Measurements from ENCODE around the gene CCDC92B.

Gene CCDC92B

GRCh38 chr17:2777242-2777867 is 27.9 kb upstream of the CCDC92B start:
- no peak for FAIRE-seq

DNA sequence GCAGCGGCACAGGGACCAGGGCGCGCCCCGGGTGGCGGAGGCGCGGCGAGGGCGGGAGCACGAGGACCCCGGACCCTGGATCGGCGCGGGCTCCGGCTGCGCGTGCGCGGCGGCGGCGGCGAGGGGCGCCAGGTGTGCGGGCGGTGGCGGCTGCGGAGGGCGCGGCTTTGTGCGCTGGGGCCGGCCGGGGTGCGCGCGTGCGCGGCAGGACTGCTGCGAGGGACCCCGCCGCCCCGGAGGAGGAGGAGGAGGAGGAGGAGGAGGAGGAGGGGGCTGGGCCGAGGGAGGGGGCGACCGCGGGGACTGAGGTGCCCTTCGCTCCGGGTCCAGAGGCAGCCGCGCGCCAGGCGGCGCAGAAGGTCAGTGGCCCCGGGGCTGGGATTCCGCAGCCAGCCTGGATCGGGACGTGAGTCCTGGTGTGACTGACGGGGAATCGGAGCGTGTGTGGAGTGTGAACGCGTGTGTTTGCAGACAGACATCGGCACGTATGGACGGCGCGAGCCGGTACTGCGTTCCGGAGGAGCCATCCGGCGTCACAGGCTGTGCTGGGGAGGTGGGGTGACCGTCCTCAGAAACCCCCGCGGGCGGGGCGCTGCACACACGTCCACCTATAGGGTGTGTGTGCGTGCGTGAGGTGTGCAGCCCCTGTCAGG is 27.3 kb upstream of the CCDC92B start:
- no peak for FAIRE-seq

- FAIRE-seq, result no peak
These were observed 25.8 kb upstream of the CCDC92B start for GRCh38 chr17:2775206-2775605.

DNA sequence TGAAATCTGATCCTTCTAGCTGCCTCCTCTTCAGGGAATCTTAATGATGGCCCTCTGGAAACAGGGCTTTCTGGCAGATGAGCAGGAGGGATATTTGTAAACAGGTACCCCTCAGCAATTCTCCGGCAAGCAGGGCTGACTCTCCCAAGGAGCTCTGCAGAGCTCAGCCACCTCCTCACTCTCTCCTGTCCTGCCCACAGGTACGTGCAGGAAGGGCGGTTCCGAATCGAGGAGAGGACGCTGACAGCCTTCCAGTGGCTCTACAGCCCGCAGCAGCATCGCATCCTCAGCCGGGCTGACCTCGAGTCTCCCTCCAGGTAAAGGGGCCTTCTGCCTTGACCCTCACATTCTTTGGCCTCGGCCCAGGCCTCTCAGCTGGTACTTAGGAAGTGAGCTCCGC is 20.7 kb upstream of the CCDC92B start:
- no peak for FAIRE-seq

DNA sequence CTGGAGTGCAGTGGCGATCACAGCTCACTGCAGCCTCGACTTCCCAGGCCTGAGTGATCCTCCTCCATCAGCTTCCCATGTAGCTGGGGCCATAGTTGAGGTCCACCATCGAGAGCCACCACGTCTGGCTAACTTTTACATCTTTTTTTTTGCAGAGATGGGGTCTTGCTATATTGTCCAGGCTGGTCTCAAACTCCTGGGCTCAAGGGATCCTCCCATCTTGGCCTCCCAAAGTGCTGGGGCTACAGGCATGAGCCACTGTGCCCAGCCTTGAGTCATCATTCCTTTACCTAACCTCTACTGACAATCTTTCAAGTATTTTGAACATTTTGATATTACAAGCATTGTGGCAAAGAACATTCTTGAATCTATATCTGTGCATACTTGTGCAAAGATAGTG is 9.4 kb upstream of the CCDC92B start:
- FAIRE-seq, result no peak

- FAIRE-seq, result no peak
These were observed 6.7 kb upstream of the CCDC92B start for GRCh38 chr17:2755891-2756724.

GRCh38 chr17:2751491-2751890 is 2.0 kb upstream of the CCDC92B start:
- FAIRE-seq, result no peak

GRCh38 chr17:2750721-2751120 is 1.3 kb upstream of the CCDC92B start:
- FAIRE-seq, result no peak

- FAIRE-seq, result no peak
These were observed 331 bp upstream of the CCDC92B start for GRCh38 chr17:2749784-2750181.

DNA sequence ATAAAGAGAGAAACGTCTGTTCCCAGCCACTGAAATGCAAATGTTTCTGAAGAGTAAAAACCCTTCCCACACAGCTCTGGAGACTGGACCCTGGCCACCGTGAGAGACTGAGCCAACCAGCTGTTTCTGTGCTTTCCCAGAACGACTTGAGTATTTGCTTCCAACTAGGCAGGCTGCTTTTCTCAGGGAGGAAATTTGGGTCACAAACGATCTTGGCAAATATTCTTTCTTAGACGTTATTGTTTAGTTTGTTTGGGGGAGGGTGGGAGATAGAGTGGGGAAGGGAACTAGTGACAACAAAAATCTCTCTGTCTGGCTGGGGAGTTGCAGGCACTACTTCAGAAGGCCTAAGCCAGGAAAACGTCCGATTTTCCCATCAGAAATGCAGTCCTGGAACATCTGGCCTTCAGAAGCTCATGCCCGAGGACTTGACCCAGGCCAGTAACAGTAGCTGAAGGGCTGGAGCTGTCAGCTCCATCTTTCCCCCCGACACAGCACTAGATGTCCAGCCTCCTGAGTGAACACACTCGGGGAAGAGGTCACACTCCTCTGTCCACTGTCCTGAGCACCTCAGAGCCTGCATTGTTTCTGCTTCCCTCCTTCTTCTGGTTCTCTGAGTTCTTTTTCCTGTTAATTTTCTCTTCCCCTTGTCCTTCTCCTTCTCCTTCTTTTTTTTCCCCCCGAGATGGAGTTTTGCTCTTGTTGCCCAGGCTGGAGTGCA is 4.0 kb downstream of the CCDC92B start:
- no peak for FAIRE-seq

GRCh38 chr17:2737693-2738092 is 11.8 kb downstream of the CCDC92B start:
- FAIRE-seq, result no peak

DNA sequence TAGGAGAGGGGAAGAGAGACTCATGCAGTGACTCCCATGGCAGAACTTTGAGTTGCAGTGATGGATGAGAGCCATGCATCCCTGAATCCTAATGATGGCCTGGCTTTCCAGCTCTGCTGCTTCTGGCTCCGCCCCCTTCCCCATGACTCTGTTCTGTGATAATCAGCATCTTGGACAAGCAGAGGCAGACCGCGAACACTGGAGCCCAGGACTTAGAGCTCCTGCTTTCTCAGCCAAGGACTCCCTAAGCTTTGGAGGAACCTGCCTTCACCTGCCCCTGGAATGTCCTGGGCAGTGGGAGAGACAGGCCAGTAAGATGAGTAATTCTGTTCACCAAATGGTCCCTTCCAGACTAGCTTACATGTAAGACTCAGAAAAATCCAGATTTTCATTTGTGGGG is 12.5 kb downstream of the CCDC92B start:
- FAIRE-seq, result no peak

GRCh38 chr17:2735896-2736295 is 13.6 kb downstream of the CCDC92B start:
- no peak for FAIRE-seq

GRCh38 chr17:2734939-2735338 is 14.5 kb downstream of the CCDC92B start:
- FAIRE-seq, result no peak

DNA sequence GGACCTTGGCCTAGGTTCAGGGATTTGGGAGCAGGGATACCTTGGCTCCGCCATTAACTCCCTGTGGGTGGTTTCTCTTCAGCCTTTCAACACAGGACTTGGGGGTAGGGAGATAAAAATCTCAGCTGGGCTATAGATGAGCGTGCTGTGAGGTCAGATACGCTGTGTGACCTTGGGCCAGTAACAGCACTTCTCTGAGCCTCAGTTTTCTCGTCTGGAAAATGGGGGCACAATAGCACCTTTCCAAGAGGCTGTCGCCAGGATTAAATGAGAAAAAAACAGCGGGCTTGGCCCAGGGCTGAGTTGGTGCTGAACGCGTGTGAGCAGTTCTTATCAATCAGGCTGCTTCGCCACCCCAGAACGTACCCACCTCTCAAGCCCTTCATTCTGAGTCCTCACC is 17.6 kb downstream of the CCDC92B start:
- FAIRE-seq, result no peak

- FAIRE-seq, result no peak
These were observed 18.6 kb downstream of the CCDC92B start for GRCh38 chr17:2730764-2731353.

DNA sequence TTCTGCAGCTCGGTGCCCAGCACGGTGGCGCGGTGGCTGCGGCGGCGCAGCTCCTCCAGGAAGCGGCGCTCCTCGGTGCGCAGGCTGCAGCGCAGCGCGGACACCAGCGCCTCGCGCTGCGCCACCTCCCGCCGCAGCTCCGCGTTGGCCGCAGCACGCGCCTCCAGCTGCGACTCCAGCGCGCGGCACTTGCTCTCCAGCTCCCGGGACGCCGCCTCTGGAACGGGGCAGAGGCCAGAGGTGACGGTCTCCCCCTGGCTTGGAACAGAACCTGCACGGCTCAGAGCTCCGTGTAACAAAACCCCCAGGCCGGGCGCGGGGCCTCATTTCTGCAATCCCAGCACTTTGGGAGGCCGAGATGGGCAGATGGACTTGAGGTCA is 24.7 kb downstream of the CCDC92B start:
- FAIRE-seq, result no peak

- no peak for FAIRE-seq
These were observed 25.3 kb downstream of the CCDC92B start for GRCh38 chr17:2723997-2724783.

DNA sequence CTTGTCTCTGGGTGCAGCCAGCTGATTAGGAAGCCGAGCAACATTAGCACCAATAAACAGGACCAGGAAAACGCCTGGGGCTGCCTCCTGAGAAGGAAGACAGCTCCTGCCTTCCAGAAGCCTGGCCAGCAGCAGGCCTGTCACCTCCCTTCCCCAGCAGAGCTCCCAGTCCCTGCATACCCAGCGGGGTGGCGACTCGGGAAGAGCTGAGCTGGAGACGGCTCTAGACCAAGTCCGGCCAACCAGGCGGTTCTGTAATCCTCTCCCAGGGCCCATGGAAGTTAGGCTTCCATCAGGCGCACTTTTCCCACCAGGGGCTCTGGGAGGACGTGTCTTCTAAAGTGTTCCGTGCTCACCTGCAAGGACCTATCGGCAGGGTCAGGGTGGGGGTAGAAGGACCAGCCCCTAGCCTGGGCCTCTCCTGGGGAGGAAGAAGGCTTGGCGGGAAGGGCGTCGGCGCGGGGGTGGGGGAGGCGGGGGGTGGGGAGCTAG is 25.9 kb downstream of the CCDC92B start:
- FAIRE-seq, result no peak

DNA sequence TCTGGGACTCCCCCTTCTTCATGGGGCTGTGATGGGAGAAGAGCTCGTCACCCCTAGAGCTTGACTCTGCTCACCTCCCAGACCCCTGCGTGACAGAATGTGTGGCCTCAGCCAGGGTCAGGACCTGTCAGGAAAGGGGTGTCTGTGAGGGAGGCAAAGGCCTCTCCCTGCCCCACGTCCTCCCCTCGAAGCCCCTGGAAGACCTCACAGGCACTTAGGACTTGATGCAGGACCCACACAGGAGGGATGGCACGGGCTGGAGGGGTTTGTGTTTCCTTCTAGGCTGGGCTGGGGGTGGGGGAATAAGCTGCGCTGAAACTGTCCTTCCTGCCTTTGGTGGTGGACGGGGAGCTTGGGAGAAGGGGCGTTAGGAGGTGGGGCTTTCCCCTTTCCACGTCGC is 26.8 kb downstream of the CCDC92B start:
- no peak for FAIRE-seq

GRCh38 chr17:2721603-2722002 is 27.8 kb downstream of the CCDC92B start:
- no peak for FAIRE-seq

GRCh38 chr17:2719861-2720260 is 29.6 kb downstream of the CCDC92B start:
- no peak for FAIRE-seq
